GM19351 (cell line): ENCODE results near the gene GALNT2.
A peak's percentile ranks its signal among the peaks of the same experiment; 100 is the strongest.

Experiments used
- ATAC-seq: cut with Tn5 transposase; IDR thresholded peaks from one replicate; pipeline ENCODE4 v1.9.1; 2021; ENCODE audit warnings: mild to moderate bottlenecking, moderate library complexity; ENCODE audit not compliant: unreplicated experiment

GALNT2 gene

GRCh38 chr1:230308039-230308438 is 241.0 kb downstream of the GALNT2 start:
- no peak for ATAC-seq

GRCh38 chr1:230308821-230309220 is 241.8 kb downstream of the GALNT2 start:
- no peak for ATAC-seq

GRCh38 chr1:230309646-230310177 is 242.7 kb downstream of the GALNT2 start:
- no peak for ATAC-seq

GRCh38 chr1:230310381-230311163 is 243.5 kb downstream of the GALNT2 start:
- ATAC-seq, result peak; percentile 46

- no peak for ATAC-seq
Measured at GRCh38 chr1:230312676-230313075, 245.6 kb downstream of the GALNT2 start.

GRCh38 chr1:230313453-230314141 is 246.6 kb downstream of the GALNT2 start:
- ATAC-seq, result no peak

GRCh38 chr1:230314142-230314470 is 247.1 kb downstream of the GALNT2 start:
- no peak for ATAC-seq

GRCh38 chr1:230315099-230315498 is 248.1 kb downstream of the GALNT2 start:
- ATAC-seq, result no peak

GRCh38 chr1:230316864-230317745 is 250.1 kb downstream of the GALNT2 start:
- ATAC-seq, result no peak

GRCh38 chr1:230317823-230318819 is 251.1 kb downstream of the GALNT2 start:
- no peak for ATAC-seq

- no peak for ATAC-seq
Measured at GRCh38 chr1:230319014-230319747, 252.1 kb downstream of the GALNT2 start.

- ATAC-seq, result no peak
Measured at GRCh38 chr1:230320804-230321203, 253.8 kb downstream of the GALNT2 start.

GRCh38 chr1:230321341-230321740 is 254.3 kb downstream of the GALNT2 start:
- no peak for ATAC-seq

GRCh38 chr1:230321741-230322420 is 254.8 kb downstream of the GALNT2 start:
- ATAC-seq, result no peak

GRCh38 chr1:230322421-230322756 is 255.4 kb downstream of the GALNT2 start:
- ATAC-seq, result no peak

GRCh38 chr1:230322967-230323547 is 256.0 kb downstream of the GALNT2 start:
- no peak for ATAC-seq

- no peak for ATAC-seq
Measured at GRCh38 chr1:230323686-230324085, 256.6 kb downstream of the GALNT2 start.
